Measurements from ENCODE around the gene METTL27. TPM values are rescaled to one million over a fixed set of nuclear protein-coding genes. Genes with fewer than 3 reads are reported as not detected.
"Not testable (repeated sequence)": the region's sequence is repeated elsewhere in the genome, so short reads cannot be mapped to it uniquely, and the experiment has no call there.

Gene METTL27
- polyA plus RNA-seq, 3 donors, result 0.86 to 2.5 (median 2.4) TPM

GRCh38 chr7:73871163-73872011 is 29.1 kb upstream of the METTL27 start:
- WGBS, 3 donors, result 66 to 78% (median 72%) methylated on average over 20 of the region's 20 CpGs
- H3K27ac ChIP-seq (ENCODE audit: low read depth, low read length), result no peak overlapping the region

- 54 to 64% (median 54%) methylated on average over 15 of the region's 15 CpGs for WGBS, 3 donors
- H3K27ac ChIP-seq (ENCODE audit: low read depth, low read length), result no peak overlapping the region
Observed at GRCh38 chr7:73870041-73870492, 27.8 kb upstream of the METTL27 start.

- no peak overlapping the region for H3K27ac ChIP-seq (ENCODE audit: low read depth, low read length)
- 69 to 77% (median 72%) methylated on average over 23 to 24 of the region's 24 CpGs for WGBS, 3 donors
Observed at GRCh38 chr7:73869011-73869798, 26.9 kb upstream of the METTL27 start.

GRCh38 chr7:73866446-73866767 is 24.1 kb upstream of the METTL27 start:
- 93 to 100% (median 100%) methylated on average over 1 of the region's 1 CpG for WGBS, 3 donors
- no peak overlapping the region for H3K27ac ChIP-seq (ENCODE audit: low read depth, low read length)

GRCh38 chr7:73865738-73866445 is 23.6 kb upstream of the METTL27 start:
- no peak overlapping the region for H3K27ac ChIP-seq (ENCODE audit: low read depth, low read length)
- WGBS, 3 donors, result 60 to 82% (median 80%) methylated on average over 6 of the region's 6 CpGs

- no peak overlapping the region for H3K27ac ChIP-seq (ENCODE audit: low read depth, low read length)
Observed at GRCh38 chr7:73864981-73865711, 22.8 kb upstream of the METTL27 start.

GRCh38 chr7:73861305-73861704 is 19.0 kb upstream of the METTL27 start:
- 95% methylated on average over 12 of the region's 12 CpGs for WGBS, 3 donors
- no peak overlapping the region for H3K27ac ChIP-seq (ENCODE audit: low read depth, low read length)

More at GRCh38 chr7:73864981-73865711, 22.8 kb upstream of the METTL27 start:
- WGBS, 3 donors, result 75 to 86% (median 84%) methylated on average over 8 of the region's 8 CpGs

- WGBS, 3 donors, result 84 to 92% (median 89%) methylated on average over 11 of the region's 11 CpGs
- H3K27ac ChIP-seq (ENCODE audit: low read depth, low read length), result no peak within 1 kb of the TSS
Observed at GRCh38 chr7:73860859-73861258, 18.5 kb upstream of the METTL27 start, which contains the start of gene TMEM270. TSS of gene TMEM270 (plus strand) at chr7:73861159. CDS start at chr7:73861195, 36 bp downstream.

GRCh38 chr7:73858807-73859206 is 16.5 kb upstream of the METTL27 start:
- no peak overlapping the region for H3K27ac ChIP-seq (ENCODE audit: low read depth, low read length)
- 56 to 77% (median 64%) methylated on average over 2 of the region's 2 CpGs for WGBS, 3 donors

- 57 to 68% (median 62%) methylated on average over 3 of the region's 3 CpGs for WGBS, 3 donors
- no peak overlapping the region for H3K27ac ChIP-seq (ENCODE audit: low read depth, low read length)
Observed at GRCh38 chr7:73856941-73857340, 14.6 kb upstream of the METTL27 start.

- no peak overlapping the region for H3K27ac ChIP-seq (ENCODE audit: low read depth, low read length)
Observed at GRCh38 chr7:73852500-73852899, 10.2 kb upstream of the METTL27 start.

GRCh38 chr7:73851410-73852338 is 9.4 kb upstream of the METTL27 start:
- WGBS, 3 donors, result 31 to 64% (median 41%) methylated on average over 8 of the region's 8 CpGs
- H3K27ac ChIP-seq (ENCODE audit: low read depth, low read length), result no peak overlapping the region

More at GRCh38 chr7:73852500-73852899, 10.2 kb upstream of the METTL27 start:
- 64 to 80% (median 74%) methylated on average over 5 of the region's 5 CpGs for WGBS, 3 donors

GRCh38 chr7:73850781-73851207 is 8.5 kb upstream of the METTL27 start:
- WGBS, 3 donors, result 55 to 85% (median 58%) methylated on average over 4 of the region's 4 CpGs
- H3K27ac ChIP-seq (ENCODE audit: low read depth, low read length), result no peak overlapping the region

- 94 to 95% (median 95%) methylated on average over 10 of the region's 10 CpGs for WGBS, 3 donors
- no peak overlapping the region for H3K27ac ChIP-seq (ENCODE audit: low read depth, low read length)
Observed at GRCh38 chr7:73847941-73848723, 5.8 kb upstream of the METTL27 start.

- H3K27ac ChIP-seq (ENCODE audit: low read depth, low read length), result not testable (repeated sequence)
- 48 to 78% (median 58%) methylated on average over 12 of the region's 12 CpGs for WGBS, 3 donors
Observed at GRCh38 chr7:73845701-73846195, 3.4 kb upstream of the METTL27 start.

GRCh38 chr7:73844848-73845460 is 2.6 kb upstream of the METTL27 start:
- WGBS, 3 donors, result 81 to 88% (median 84%) methylated on average over 13 of the region's 13 CpGs
- H3K27ac ChIP-seq (ENCODE audit: low read depth, low read length), result no peak overlapping the region
